Lower lobe of right lung (tissue), 2 donors: ENCODE data around the gene GLRX2. TPM values are rescaled to one million over a fixed set of nuclear protein-coding genes. Genes with fewer than 3 reads are reported as not detected.

Source experiments
- ATAC-seq, 2 donors: fragments of 200-7000 bp; cut with Tn5 transposase; one replicate each; pipeline ENCODE4 v1.9.1; 2020 to 2022; ENCODE audit warnings: mild to moderate bottlenecking in 2 of 2, moderate library complexity in 2 of 2
- DNase-seq: peaks from one replicate; pipeline ENCODE4 v3.0.0-alpha.2; 2020
- H3K27ac ChIP-seq: fragments of 200-600 bp; one replicate; pipeline ENCODE4 v1.8.0; 2022
- H3K27me3 ChIP-seq: fragments of 200-600 bp; one replicate; pipeline ENCODE4 v1.8.0; 2022; ENCODE audit warnings: low read depth
- H3K36me3 ChIP-seq: fragments of 200-600 bp; one replicate; pipeline ENCODE4 v1.8.0; 2022; ENCODE audit warnings: mild to moderate bottlenecking
- H3K4me1 ChIP-seq: fragments of 200-600 bp; one replicate; pipeline ENCODE4 v1.8.0; 2022
- H3K4me3 ChIP-seq: fragments of 200-600 bp; one replicate; pipeline ENCODE4 v1.8.0; 2022; ENCODE audit warnings: mild to moderate bottlenecking
- H3K9me3 ChIP-seq: fragments of 200-600 bp; one replicate; pipeline ENCODE4 v1.8.0; 2022
- CTCF ChIP-seq: fragments of 200-600 bp; IDR thresholded peaks from one replicate; pipeline ENCODE4 v1.8.0; 2022; ENCODE audit warnings: antibody characterized with exemption, mild to moderate bottlenecking
- intact Hi-C: fragments of 100-400 bp; cut with DNase I; formaldehyde crosslinking; loops from one replicate; pipeline ENCODE4 v1.11.0; 2022
- total RNA-seq: library from RNA; stranded (reverse); fragmentation: NEBNext Ultra II Directional; extraction: Animal tissue kit (Norgen Biotek cat#: 25700); gene quantifications from one replicate; pipeline ENCODE4 v1.2.1, GENCODE V29; 2021
- donor health status: DM: no; HTN: yes; CAD: no; lungs with severe emphysema.

The GLRX2 gene
- total RNA-seq, 1 donor from 2014 or later = 25.2 TPM

- Histone ChIP-seq H3K36me3 (peaks cover 73% of the 10 kb centered on the region), H3K4me1 (no peaks in the 10 kb centered on the region), H3K27me3 (no peaks in the 10 kb centered on the region), H3K9me3 (no peaks in the 10 kb centered on the region), H3K4me3 (no peak overlapping the region), H3K27ac (no peak overlapping the region)
- DNase-seq (no peak), ATAC-seq (no peak)
- TF ChIP-seq CTCF = no peak
- intact Hi-C loops = no loop called here
Measured at GRCh38 chr1:193087893-193088292, 17.3 kb downstream of the GLRX2 start.

- no peak overlapping the region for H3K27ac ChIP-seq
- no peak for TF ChIP-seq CTCF
- H3K9me3 ChIP-seq = no peaks in the 10 kb centered on the region
- DNase-seq = no peak
- intact Hi-C loops = no loop called here
- no peak for ATAC-seq
- H3K4me3 ChIP-seq = no peak overlapping the region
- peaks cover 71% of the 10 kb centered on the region for H3K36me3 ChIP-seq
- H3K4me1 ChIP-seq = no peaks in the 10 kb centered on the region
- no peaks in the 10 kb centered on the region for H3K27me3 ChIP-seq
Measured at GRCh38 chr1:193086342-193086741, 18.9 kb downstream of the GLRX2 start.

- peaks cover 61% of the 10 kb centered on the region for H3K36me3 ChIP-seq
- ATAC-seq (no peak), DNase-seq (no peak)
- H3K9me3 ChIP-seq = no peaks in the 10 kb centered on the region
- H3K27me3 ChIP-seq = no peaks in the 10 kb centered on the region
- H3K4me1 ChIP-seq = no peaks in the 10 kb centered on the region
- TF ChIP-seq CTCF = no peak
- no peak overlapping the region for H3K4me3 ChIP-seq
- H3K27ac ChIP-seq = no peak overlapping the region
- intact Hi-C loops = no loop called here
Measured at GRCh38 chr1:193085263-193085662, 20.0 kb downstream of the GLRX2 start.

GRCh38 chr1:193083365-193084088, 21.7 kb downstream of the GLRX2 start:
- ATAC-seq = no peak
- peaks cover 70% of the 10 kb centered on the region for H3K36me3 ChIP-seq
- no peaks in the 10 kb centered on the region for H3K27me3 ChIP-seq
- no peak for TF ChIP-seq CTCF
- no peak overlapping the region for H3K4me3 ChIP-seq
- intact Hi-C loops = no loop called here
- no peak for DNase-seq
- no peak overlapping the region for H3K27ac ChIP-seq
- H3K4me1 ChIP-seq = no peaks in the 10 kb centered on the region
- H3K9me3 ChIP-seq = no peaks in the 10 kb centered on the region

GRCh38 chr1:193079187-193079586, 26.0 kb downstream of the GLRX2 start:
- Histone ChIP-seq H3K36me3 (peaks cover 73% of the 10 kb centered on the region), H3K4me3 (no peak overlapping the region), H3K27me3 (no peaks in the 10 kb centered on the region), H3K27ac (no peak overlapping the region), H3K9me3 (no peaks in the 10 kb centered on the region), H3K4me1 (no peaks in the 10 kb centered on the region)
- DNase-seq (no peak), ATAC-seq (no peak)
- intact Hi-C loops = no loop called here
- TF ChIP-seq CTCF = no peak
